ENCODE measurements around the gene ARHGAP30.
"Not testable (repeated sequence)": the region's sequence is repeated elsewhere in the genome, so short reads cannot be mapped to it uniquely, and the experiment has no call there.

The ARHGAP30 gene

GRCh38 chr1:161019751-161020495, 49.8 kb downstream of the ARHGAP30 start:
- no peak for DNase-seq
- intact Hi-C loops (cut with DNase I), result no loop called here

GRCh38 chr1:161019111-161019660, 50.5 kb downstream of the ARHGAP30 start:
- DNase-seq; intact Hi-C loops (cut with DNase I): not testable (repeated sequence)

DNA sequence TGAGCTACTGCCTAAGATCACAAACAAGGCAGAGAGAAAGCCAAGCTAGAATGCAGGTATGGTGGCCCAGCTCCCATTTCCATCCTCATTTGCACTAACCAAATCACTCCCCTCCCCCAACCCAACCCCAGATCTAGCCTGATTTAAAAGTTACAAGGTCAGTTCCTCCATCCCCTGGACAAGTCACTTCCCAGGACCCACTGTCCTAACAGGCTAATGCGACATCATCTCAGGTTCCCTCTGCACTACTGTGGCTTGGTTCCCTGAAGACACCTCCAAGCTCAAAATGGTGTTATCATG, 51.1 kb downstream of the ARHGAP30 start:
- intact Hi-C loops (cut with DNase I), result no loop called here
- no peak for DNase-seq

- no peak for DNase-seq
- intact Hi-C loops (cut with DNase I), result no loop called here
These were observed 51.7 kb downstream of the ARHGAP30 start for GRCh38 chr1:161017756-161018630.

GRCh38 chr1:161017181-161017580, 52.5 kb downstream of the ARHGAP30 start:
- intact Hi-C loops (cut with DNase I); DNase-seq: not testable (repeated sequence)

DNA sequence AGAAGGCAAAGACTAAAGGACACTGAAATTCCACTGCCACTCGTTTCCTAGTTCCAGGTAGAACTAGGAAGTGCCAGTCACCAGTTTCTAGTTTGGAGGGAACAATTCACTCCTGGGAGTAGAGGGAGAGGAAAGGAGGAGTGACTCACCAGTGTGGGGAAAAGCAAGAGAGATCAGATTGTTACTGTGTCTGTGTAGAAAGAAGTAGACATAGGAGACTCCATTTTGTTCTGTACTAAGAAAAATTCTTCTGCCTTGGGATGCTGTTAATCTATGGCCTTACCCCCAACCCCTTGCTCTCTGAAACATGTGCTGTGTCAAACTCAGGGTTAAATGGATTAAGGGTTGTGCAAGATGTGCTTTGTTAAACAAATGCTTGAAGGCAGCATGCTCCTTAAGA, 53.0 kb downstream of the ARHGAP30 start:
- intact Hi-C loops (cut with DNase I); DNase-seq: not testable (repeated sequence)

GRCh38 chr1:161013488-161014230, 56.0 kb downstream of the ARHGAP30 start:
- intact Hi-C loops (cut with DNase I), result no loop called here
- DNase-seq, result peak in 6 of 10 donors; percentile 13 to 85 (median 30)

- intact Hi-C loops (cut with DNase I), result no loop called here
These were observed 56.6 kb downstream of the ARHGAP30 start for GRCh38 chr1:161013131-161013487.

GRCh38 chr1:161012420-161012819, 57.3 kb downstream of the ARHGAP30 start:
- no peak for DNase-seq
- intact Hi-C loops (cut with DNase I), result no loop called here

More at GRCh38 chr1:161013131-161013487, 56.6 kb downstream of the ARHGAP30 start:
- no peak for DNase-seq

DNA sequence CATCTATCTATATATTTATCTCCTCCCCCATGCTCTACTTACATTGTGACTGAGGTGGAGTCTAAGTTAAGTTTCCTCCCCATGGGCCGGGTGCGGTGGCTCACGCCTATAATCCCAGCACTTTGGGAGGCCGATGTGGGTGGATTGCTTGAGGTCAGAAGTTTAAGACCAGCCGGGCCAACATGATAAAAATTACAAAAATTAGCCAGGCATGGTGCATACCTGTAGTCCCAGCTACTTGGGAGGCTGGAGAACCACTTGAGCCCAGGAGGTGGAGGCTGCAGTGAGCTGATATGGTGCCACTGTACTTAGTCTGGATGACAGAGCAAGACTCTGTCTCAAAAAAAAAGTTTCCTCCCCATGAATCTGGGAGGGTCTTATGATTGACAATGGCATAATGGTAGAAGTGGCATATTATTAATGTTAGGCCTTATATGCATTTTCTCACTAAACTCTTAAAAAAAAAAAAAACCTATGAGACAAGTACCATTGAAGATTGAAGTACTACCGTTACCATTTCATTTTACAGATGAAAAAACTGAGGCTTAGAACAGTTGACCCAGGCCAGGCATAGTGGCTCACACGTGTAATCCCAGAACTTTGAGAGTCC, 60.0 kb downstream of the ARHGAP30 start:
- intact Hi-C loops (cut with DNase I), result no loop called here
- DNase-seq, result no peak

- DNase-seq, result no peak
- intact Hi-C loops (cut with DNase I), result no loop called here
These were observed 60.7 kb downstream of the ARHGAP30 start for GRCh38 chr1:161008869-161009510.

- no peak for DNase-seq
- intact Hi-C loops (cut with DNase I), result no loop called here
These were observed 62.3 kb downstream of the ARHGAP30 start for GRCh38 chr1:161007369-161007768.

DNA sequence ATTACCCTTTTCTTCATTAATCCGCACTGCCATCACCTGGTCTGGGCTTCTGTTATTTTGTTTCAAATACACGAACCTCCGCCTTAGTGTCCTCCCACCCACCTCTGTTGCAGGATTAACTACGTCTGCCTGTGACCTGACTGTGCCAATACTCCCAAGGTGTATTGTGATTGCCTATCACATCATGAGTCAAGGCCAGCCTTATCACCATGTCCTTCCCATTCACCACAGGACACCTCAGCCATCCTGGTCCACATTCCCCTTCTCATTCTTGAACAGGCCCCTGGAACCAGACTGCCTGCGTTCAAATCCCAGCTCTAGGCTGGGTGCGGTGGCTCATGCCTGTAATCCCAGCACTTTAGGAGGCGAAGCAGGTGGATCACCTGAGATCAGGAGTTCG, 63.1 kb downstream of the ARHGAP30 start:
- intact Hi-C loops (cut with DNase I), result no loop called here
- DNase-seq, result no peak

- no peak for DNase-seq
These were observed 68.2 kb downstream of the ARHGAP30 start for GRCh38 chr1:161001525-161001924.

GRCh38 chr1:161000736-161001480, 68.8 kb downstream of the ARHGAP30 start:
- intact Hi-C loops (cut with DNase I), result no loop called here
- no peak for DNase-seq

More at GRCh38 chr1:161001525-161001924, 68.2 kb downstream of the ARHGAP30 start:
- intact Hi-C loops (cut with DNase I), result no loop called here

DNA sequence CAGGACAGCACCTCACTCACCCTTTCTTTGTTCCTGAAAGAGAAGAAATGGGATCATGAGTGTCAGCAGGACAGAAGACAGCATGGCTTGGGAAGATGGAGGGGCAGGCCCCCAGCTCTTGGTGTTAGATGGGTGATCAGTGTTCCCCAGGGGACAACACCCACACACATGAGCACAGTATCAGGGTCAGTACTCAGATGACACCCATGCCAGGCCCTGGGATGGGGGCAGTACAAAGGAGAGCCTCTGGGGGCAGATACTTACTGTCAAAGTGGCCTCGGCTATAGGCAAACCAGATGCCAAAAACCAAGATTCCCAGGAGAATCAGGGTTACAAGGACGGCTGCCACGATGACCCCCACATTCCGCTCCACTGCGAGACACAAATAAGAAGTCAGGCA, 70.3 kb downstream of the ARHGAP30 start:
- no peak for DNase-seq
- intact Hi-C loops (cut with DNase I), result loop anchor here (5.0 kb wide), 1 partner anchor 98 kb away; the partner anchor contains the start of gene KLHDC9

GRCh38 chr1:160997323-160998038, 72.2 kb downstream of the ARHGAP30 start:
- peak in 6 of 10 donors; percentile 37 to 92 (median 42) for DNase-seq
- intact Hi-C loops (cut with DNase I), result loop anchor here (5.0 kb wide), 1 partner anchor 100 kb away; the partner anchor contains the start of gene KLHDC9
